Measurements from ENCODE around the gene ADCY3.

DNA sequence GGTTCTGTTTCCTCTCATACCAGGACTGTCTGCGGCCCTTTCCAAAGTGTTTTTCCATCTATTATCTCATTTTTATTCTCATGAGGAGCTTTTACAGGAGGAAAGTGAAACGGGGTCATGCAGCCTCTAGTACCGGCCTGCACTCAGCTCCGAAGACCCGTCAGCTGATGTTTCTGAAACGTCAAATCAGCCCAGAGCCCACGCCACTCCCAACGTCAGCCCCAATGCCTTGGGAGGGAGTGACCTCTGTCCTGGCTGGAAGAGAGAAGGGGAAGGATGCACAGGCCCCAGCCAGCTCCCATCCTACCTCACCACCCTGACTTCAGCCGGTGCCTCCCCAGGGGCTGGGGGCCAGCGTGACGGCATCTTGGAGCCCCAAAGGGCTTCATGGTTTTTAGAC is 58.5 kb downstream of the ADCY3 start:
- TF ChIP-seq TERF1 (CRISPR knock-in tag; IDR thresholded peaks at IDR 0.05), result no peak
- TF ChIP-seq SUZ12 (IDR thresholded peaks at IDR 0.05; ENCODE audit: low read depth, low read length), result no peak
- no peak for TF ChIP-seq ZNF451 (CRISPR knock-in tag; IDR thresholded peaks at IDR 0.05)
- no peak for TF ChIP-seq ZBTB7A (CRISPR knock-in tag; IDR thresholded peaks at IDR 0.05)
- no peak for TF ChIP-seq FOXK2 (IDR thresholded peaks at IDR 0.05)
- TF ChIP-seq EP300 (IDR thresholded peaks at IDR 0.05; ENCODE audit: low read depth in 2 of 2, low read length in 2 of 2), result no peak
- no peak for TF ChIP-seq EP300 (CRISPR knock-in tag; IDR thresholded peaks at IDR 0.05; ENCODE audit: borderline replicate concordance)

All from HepG2 (cell line).